H1 (cell line): Measurements from ENCODE around the gene ZCCHC17. TPM values are rescaled to one million over a fixed set of nuclear protein-coding genes. Genes with fewer than 3 reads are reported as not detected.

Experiments used
- SAP30 ChIP-seq: fragments of 300-600 bp; sonication (generic); IDR thresholded peaks from 2 replicates; pipeline ENCODE4 v1.7.1; 2012; ENCODE audit warnings: low read length, moderate library complexity, mild to moderate bottlenecking, inconsistent platforms; ENCODE audit not compliant: insufficient read depth, insufficient replicate concordance
- TCF12 ChIP-seq: IDR thresholded peaks from 2 replicates; pipeline ENCODE4 v1.6.1; 2011; ENCODE audit warnings: low read depth, mild to moderate bottlenecking, low read length
- polyA plus RNA-seq, 7 experiments: library from polyadenylated mRNA; depleted of rRNA in 3 of 7; stranded (reverse) in 5 of 7; unstranded in 2 of 7; fragments of >200 nt in 5 of 7; fragments of 200-250 nt in 2 of 7; gene quantifications; 1 replicate in 5 of 7; 2 replicates in 1 of 7; 4 replicates in 1 of 7; pipeline versions ENCODE4 v1.2.1 to v1.2.3, GENCODE V29; 2011 to 2013; ENCODE audit warnings: missing spikeins in 2 of 7, mixed read lengths in 2 of 7
- total RNA-seq: library from RNA; stranded (reverse); fragmentation: NEBNext Ultra II Directional; extraction: Animal tissue kit (Norgen Biotek cat#: 25700); gene quantifications from 2 replicates; pipeline ENCODE4 v1.2.1, GENCODE V29; 2021

Gene ZCCHC17
- total and polyA plus RNA-seq, 2 of the 8 experiments (the other 6 are each of a cell fraction or from before 2014, with no cell fraction given), result 51.6 to 59.3 TPM

DNA sequence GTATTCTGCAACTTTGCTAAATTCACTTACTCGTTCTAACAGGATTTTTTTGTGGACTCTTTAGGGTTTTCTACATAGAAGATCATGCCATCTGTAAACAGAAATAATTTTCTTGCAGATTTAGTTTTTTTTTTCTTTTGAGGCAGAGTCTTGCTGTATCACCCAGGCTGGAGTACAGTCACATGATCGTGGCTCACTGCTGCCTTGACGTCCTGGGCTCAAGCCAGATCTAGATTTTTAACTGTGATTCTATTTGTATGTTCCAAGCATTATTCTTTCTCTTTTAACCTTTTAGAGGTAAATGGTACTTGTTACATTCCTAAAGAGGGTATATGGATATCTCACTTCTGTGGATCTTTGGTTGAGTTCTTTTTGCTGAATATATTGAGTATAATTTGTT, 57.5 kb downstream of the ZCCHC17 start (continued):
- TF ChIP-seq TCF12, result no peak
- no peak for TF ChIP-seq SAP30
